ENCODE results near the gene AP1S1. TPM values are rescaled to one million over a fixed set of nuclear protein-coding genes. Genes with fewer than 3 reads are reported as not detected.

The AP1S1 gene
- total RNA-seq, 2 donors from 2014 or later: 16.1 to 18.8 TPM

GRCh38 chr7:101180130-101180755, 26.0 kb downstream of the AP1S1 start, which contains the start of gene NAT16:
TSS of gene NAT16 (minus strand) at chr7:101180293. CDS start at chr7:101174807, 5,486 bp downstream.
- peaks cover 0 to 16% of the 10 kb centered on the region in 2 donors for H3K4me1 ChIP-seq
- H3K27ac ChIP-seq: no peak within 1 kb of the TSS

GRCh38 chr7:101185258-101185839, 31.1 kb downstream of the AP1S1 start:
- H3K4me3 ChIP-seq: no peak overlapping the region
- no peak for DNase-seq (ENCODE audit: low spot score)
- peaks cover 8 to 9% of the 10 kb centered on the region in 2 donors for H3K27me3 ChIP-seq
- H3K9me3 ChIP-seq: no peaks in the 10 kb centered on the region
- H3K4me1 ChIP-seq: peaks cover 0 to under 1% of the 10 kb centered on the region in 2 donors
- no peak overlapping the region for H3K27ac ChIP-seq
- no peaks in the 10 kb centered on the region for H3K36me3 ChIP-seq
- no peak for TF ChIP-seq CTCF (IDR thresholded peaks at IDR 0.05)

More at GRCh38 chr7:101180130-101180755, 26.0 kb downstream of the AP1S1 start, which contains the start of gene NAT16:
- TF ChIP-seq CTCF (IDR thresholded peaks at IDR 0.05): no peak
- Histone ChIP-seq H3K9me3 (no peaks in the 10 kb centered on the region), H3K4me3 (peak within 1 kb of the TSS in 1 of 2 donors; percentile 6), H3K27me3 (peaks cover 28 to 30% of the 10 kb centered on the region in 2 donors), H3K36me3 (no peaks in the 10 kb centered on the region)
- no peak for DNase-seq (ENCODE audit: low spot score)

- Histone ChIP-seq H3K4me3 (no peak overlapping the region), H3K9me3 (no peaks in the 10 kb centered on the region), H3K27ac (no peak overlapping the region), H3K4me1 (no peaks in the 10 kb centered on the region), H3K36me3 (no peaks in the 10 kb centered on the region), H3K27me3 (peaks cover under 1% of the 10 kb centered on the region in 2 donors)
- no peak for DNase-seq (ENCODE audit: low spot score)
- TF ChIP-seq CTCF (IDR thresholded peaks at IDR 0.05): no peak
Measured at GRCh38 chr7:101186194-101186593, 31.9 kb downstream of the AP1S1 start.

- no peak for DNase-seq (ENCODE audit: low spot score)
- Histone ChIP-seq H3K36me3 (no peaks in the 10 kb centered on the region), H3K4me3 (no peak overlapping the region), H3K27ac (no peak overlapping the region), H3K27me3 (no peaks in the 10 kb centered on the region), H3K4me1 (no peaks in the 10 kb centered on the region), H3K9me3 (no peaks in the 10 kb centered on the region)
- TF ChIP-seq CTCF (IDR thresholded peaks at IDR 0.05): no peak
Measured at GRCh38 chr7:101186844-101187428, 32.7 kb downstream of the AP1S1 start.

GRCh38 chr7:101189109-101189508, 34.8 kb downstream of the AP1S1 start:
- H3K27me3 ChIP-seq: no peaks in the 10 kb centered on the region
- no peaks in the 10 kb centered on the region for H3K9me3 ChIP-seq
- DNase-seq (ENCODE audit: low spot score): no peak
- no peak overlapping the region for H3K4me3 ChIP-seq
- TF ChIP-seq CTCF (IDR thresholded peaks at IDR 0.05): no peak
- H3K36me3 ChIP-seq: no peaks in the 10 kb centered on the region
- H3K4me1 ChIP-seq: no peaks in the 10 kb centered on the region
- H3K27ac ChIP-seq: no peak overlapping the region
